ENCODE data around the gene AGO4.

DNA sequence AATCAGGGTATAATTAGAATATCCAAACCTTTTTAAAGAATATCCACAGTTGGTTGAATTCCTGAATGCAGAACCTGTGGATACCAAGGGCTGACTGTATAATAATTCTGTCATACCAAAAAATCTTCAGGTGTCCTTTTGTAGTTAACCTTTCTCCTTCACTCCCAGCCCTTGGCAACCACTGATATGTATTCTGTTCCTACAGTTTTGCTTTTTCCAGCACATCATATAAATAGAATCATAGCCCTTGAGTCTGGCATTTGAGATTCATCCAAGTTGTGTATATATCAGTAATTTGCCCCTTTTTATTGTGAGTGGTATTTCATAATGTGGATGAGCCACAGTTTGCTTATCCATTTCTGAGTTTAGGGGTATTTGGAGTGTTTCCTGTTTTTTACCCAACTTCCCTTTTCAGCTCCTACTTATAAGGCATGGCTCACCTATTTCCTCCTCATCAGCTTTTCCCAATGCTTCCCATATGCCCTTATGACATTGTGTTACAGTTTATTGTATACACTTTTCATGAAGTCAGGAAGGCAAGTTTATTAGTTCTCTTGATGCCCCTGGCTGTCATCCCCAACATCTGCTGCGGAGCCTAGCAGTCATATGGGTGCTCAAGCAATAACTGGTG, 40.2 kb downstream of the AGO4 start:
- TF ChIP-seq POLR2A (IDR thresholded peaks at IDR 0.05; ENCODE audit: low read depth, low read length) (no peak), BHLHE40 (IDR thresholded peaks at IDR 0.05; ENCODE audit: low read depth, low read length) (no peak), MAFK (IDR thresholded peaks at IDR 0.05; ENCODE audit: low read depth, low read length) (no peak), CHD1 (IDR thresholded peaks at IDR 0.05; ENCODE audit: low read depth, low read length) (no peak), RAD21 (IDR thresholded peaks at IDR 0.05; ENCODE audit: low read length) (no peak), MAZ (IDR thresholded peaks at IDR 0.05; ENCODE audit: borderline replicate concordance, low read depth, low read length) (no peak), RFX5 (IDR thresholded peaks at IDR 0.05; ENCODE audit: low read depth, low read length) (no peak), MXI1 (IDR thresholded peaks at IDR 0.05; ENCODE audit: borderline replicate concordance, low read depth, low read length) (no peak)
- TF ChIP-seq, protein P1, sequence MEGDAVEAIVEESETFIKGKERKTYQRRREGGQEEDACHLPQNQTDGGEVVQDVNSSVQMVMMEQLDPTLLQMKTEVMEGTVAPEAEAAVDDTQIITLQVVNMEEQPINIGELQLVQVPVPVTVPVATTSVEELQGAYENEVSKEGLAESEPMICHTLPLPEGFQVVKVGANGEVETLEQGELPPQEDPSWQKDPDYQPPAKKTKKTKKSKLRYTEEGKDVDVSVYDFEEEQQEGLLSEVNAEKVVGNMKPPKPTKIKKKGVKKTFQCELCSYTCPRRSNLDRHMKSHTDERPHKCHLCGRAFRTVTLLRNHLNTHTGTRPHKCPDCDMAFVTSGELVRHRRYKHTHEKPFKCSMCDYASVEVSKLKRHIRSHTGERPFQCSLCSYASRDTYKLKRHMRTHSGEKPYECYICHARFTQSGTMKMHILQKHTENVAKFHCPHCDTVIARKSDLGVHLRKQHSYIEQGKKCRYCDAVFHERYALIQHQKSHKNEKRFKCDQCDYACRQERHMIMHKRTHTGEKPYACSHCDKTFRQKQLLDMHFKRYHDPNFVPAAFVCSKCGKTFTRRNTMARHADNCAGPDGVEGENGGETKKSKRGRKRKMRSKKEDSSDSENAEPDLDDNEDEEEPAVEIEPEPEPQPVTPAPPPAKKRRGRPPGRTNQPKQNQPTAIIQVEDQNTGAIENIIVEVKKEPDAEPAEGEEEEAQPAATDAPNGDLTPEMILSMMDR (conservative IDR thresholded peaks at IDR 0.05; ENCODE audit: low read depth, low read length), result no peak
- TF ChIP-seq, protein P2, sequence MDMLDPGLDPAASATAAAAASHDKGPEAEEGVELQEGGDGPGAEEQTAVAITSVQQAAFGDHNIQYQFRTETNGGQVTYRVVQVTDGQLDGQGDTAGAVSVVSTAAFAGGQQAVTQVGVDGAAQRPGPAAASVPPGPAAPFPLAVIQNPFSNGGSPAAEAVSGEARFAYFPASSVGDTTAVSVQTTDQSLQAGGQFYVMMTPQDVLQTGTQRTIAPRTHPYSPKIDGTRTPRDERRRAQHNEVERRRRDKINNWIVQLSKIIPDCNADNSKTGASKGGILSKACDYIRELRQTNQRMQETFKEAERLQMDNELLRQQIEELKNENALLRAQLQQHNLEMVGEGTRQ (IDR thresholded peaks at IDR 0.05; ENCODE audit: low read depth, low read length), result no peak

Data from IMR-90 (cell line).